HFF-Myc (cell line): ENCODE results near the gene ARID5B.
"Not testable (repeated sequence)": the region's sequence is repeated elsewhere in the genome, so short reads cannot be mapped to it uniquely, and the experiment has no call there.

Experiments used
- DNase-seq: peaks from one replicate; pipeline ENCODE4 v3.0.0-alpha.2; 2011; ENCODE audit warnings: low read depth; ENCODE audit errors: extremely low read depth
- H3K4me3 ChIP-seq: replicated peaks from 2 replicates; pipeline ENCODE4 v1.5.1; 2011; ENCODE audit warnings: low read depth, mild to moderate bottlenecking, control low read depth, low read length
- CTCF ChIP-seq: IDR thresholded peaks from 2 replicates; pipeline ENCODE4 v1.5.1; 2012; ENCODE audit warnings: mild to moderate bottlenecking, low read depth, low read length, control low read depth; ENCODE audit errors: missing control alignments

ARID5B gene

GRCh38 chr10:62027841-62028501 is 126.5 kb downstream of the ARID5B start:
- TF ChIP-seq CTCF = no peak
- no peak for DNase-seq
- H3K4me3 ChIP-seq = no peak overlapping the region

- DNase-seq, H3K4me3 ChIP-seq: not testable (repeated sequence)
Observed at GRCh38 chr10:62028502-62028842, 127.0 kb downstream of the ARID5B start.

- no peak for DNase-seq
- TF ChIP-seq CTCF = no peak
Observed at GRCh38 chr10:62029401-62029800, 127.9 kb downstream of the ARID5B start.

GRCh38 chr10:62031507-62031906 is 130.0 kb downstream of the ARID5B start:
- no peak for DNase-seq
- no peak for TF ChIP-seq CTCF
- H3K4me3 ChIP-seq = no peak overlapping the region

More at GRCh38 chr10:62029401-62029800, 127.9 kb downstream of the ARID5B start:
- no peak overlapping the region for H3K4me3 ChIP-seq

- H3K4me3 ChIP-seq = no peak overlapping the region
- DNase-seq = no peak
- TF ChIP-seq CTCF = no peak
Observed at GRCh38 chr10:62033125-62033524, 131.6 kb downstream of the ARID5B start.

- no peak for TF ChIP-seq CTCF
- no peak overlapping the region for H3K4me3 ChIP-seq
Observed at GRCh38 chr10:62034096-62034640, 132.7 kb downstream of the ARID5B start.

GRCh38 chr10:62036186-62037081 is 134.9 kb downstream of the ARID5B start:
- TF ChIP-seq CTCF = no peak
- H3K4me3 ChIP-seq = no peak overlapping the region
- DNase-seq = no peak

More at GRCh38 chr10:62034096-62034640, 132.7 kb downstream of the ARID5B start:
- no peak for DNase-seq
